ENCODE data around the gene PSMB5. TPM values are rescaled to one million over a fixed set of nuclear protein-coding genes. Genes with fewer than 3 reads are reported as not detected.

The PSMB5 gene
- total and polyA plus RNA-seq, 8 donors: 114 to 199 (median 177) TPM

DNA sequence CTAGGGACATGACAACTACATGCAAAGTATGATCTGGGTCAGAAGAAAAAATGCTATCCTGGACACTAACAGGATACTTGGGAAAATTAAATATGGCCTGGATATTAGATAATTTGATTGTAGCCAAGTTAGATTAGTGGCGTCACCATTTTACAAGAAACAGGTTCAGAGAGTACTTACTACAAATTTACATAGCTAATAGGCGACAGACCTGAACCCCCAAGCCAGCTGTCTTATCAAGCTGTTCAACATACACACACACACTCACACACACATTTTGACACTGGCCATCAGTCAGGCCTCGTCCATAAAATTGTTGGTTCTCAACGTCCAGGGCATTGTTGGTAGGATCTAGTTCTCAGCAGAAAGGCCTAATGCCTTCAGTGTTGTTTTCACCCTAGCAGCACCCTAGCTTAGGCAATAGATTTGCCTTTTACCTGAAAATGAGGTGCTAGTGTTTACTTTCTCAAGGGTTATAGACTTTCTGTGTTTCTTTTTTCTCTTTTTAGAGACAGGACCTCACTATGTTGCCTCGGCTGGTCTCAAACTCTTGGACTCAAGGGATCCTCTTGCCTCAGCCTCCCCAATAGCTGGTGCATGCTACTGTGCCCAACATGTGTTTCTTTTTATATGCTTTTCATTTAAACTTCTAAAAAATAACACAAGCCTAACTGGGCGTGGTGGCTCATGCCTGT, 21.5 kb downstream of the PSMB5 start:
- no peak overlapping the region for H3K27ac ChIP-seq
- no peak for DNase-seq
- H3K4me1 ChIP-seq: peaks cover 8 to 10% of the 10 kb centered on the region in 2 donors
- intact Hi-C loops (cut with DNase I): no loop called here
- TF ChIP-seq, protein P1, sequence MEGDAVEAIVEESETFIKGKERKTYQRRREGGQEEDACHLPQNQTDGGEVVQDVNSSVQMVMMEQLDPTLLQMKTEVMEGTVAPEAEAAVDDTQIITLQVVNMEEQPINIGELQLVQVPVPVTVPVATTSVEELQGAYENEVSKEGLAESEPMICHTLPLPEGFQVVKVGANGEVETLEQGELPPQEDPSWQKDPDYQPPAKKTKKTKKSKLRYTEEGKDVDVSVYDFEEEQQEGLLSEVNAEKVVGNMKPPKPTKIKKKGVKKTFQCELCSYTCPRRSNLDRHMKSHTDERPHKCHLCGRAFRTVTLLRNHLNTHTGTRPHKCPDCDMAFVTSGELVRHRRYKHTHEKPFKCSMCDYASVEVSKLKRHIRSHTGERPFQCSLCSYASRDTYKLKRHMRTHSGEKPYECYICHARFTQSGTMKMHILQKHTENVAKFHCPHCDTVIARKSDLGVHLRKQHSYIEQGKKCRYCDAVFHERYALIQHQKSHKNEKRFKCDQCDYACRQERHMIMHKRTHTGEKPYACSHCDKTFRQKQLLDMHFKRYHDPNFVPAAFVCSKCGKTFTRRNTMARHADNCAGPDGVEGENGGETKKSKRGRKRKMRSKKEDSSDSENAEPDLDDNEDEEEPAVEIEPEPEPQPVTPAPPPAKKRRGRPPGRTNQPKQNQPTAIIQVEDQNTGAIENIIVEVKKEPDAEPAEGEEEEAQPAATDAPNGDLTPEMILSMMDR (IDR thresholded peaks at IDR 0.05): no peak
- H3K4me3 ChIP-seq: no peak overlapping the region
- no peak for ATAC-seq
- H3K9me3 ChIP-seq: no peaks in the 10 kb centered on the region
- no peaks in the 10 kb centered on the region for H3K27me3 ChIP-seq
- no peaks in the 10 kb centered on the region for H3K36me3 ChIP-seq

DNA sequence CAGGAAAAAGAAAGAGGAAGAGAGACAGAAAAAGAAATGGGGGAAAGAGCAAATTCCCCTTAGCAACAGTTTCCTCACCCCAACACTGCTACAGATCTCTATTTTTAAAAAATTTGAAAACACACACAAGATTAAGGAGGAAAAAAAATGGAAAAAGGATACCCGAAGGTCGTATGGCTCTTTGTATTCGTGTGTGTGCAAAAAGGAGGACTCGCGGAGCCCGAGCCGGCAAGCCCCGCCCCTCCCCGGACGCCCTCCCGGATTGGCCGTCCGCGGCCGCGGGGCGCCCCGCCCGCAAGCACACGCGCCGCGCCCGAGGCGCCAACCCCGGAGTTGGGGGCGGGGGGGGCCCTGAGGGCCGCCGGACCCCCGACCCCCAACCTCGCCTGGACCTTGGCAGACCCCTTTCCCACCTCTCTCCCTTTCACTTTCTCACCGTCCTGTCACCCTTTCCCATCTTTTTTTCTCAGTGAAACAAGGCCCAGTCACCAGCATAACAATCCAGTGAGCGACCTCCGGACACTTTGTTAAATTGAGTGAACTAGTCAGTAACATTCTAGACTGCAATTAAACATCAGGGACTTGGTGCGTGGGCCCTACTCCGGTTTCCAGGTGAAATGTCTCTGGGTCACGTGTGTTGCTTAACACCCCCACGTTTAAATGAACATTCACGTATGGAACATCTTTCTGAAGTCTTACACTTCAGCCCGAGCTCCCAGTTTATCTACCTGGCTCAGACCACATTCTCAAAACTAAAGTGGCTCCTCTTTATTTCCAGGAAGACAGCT, 24.6 kb downstream of the PSMB5 start, which contains the start of gene C14orf93:
Gene C14orf93, minus strand, starts transcription at position 205 of the 788 bp plus-strand sequence. CDS start 11,120 bp downstream, outside the sequence.
- DNase-seq (peak; percentile 78 to 93 (median 85)), ATAC-seq (peak; percentile 56)
- Histone ChIP-seq H3K4me3 (peak within 1 kb of the TSS; percentile 34 to 54), H3K9me3 (no peaks in the 10 kb centered on the region), H3K27me3 (no peaks in the 10 kb centered on the region), H3K4me1 (peaks cover 8 to 30% of the 10 kb centered on the region in 2 donors), H3K27ac (peak within 1 kb of the TSS; percentile 85 to 89), H3K36me3 (no peaks in the 10 kb centered on the region)
- intact Hi-C loops (cut with DNase I): no loop called here
- TF ChIP-seq, protein P1 (IDR thresholded peaks at IDR 0.05): no peak

DNA sequence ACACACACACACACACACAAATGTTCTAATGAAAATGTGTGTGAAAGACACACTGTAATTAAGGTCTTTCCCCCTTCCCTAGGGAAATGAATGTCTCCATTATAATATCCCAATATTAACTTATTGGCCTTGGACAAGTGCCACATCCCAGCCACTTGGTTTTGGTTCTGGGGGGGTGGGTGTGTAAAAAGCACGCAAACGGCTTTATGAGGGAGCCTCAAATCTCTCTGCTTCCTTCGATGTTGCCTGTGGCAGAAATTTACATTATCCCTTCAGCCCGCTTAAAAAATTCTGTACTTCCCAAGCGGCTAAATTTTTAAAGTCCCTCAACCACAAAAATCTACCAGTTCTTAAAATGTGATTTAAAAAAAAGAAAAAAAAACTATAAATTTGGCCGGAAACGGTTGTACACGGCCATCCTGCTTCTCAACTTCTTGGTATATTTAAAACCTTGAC, 25.2 kb downstream of the PSMB5 start:
- TF ChIP-seq, protein P1 (IDR thresholded peaks at IDR 0.05): no peak
- peak overlapping the region; percentile 85 to 89 for H3K27ac ChIP-seq
- no peaks in the 10 kb centered on the region for H3K9me3 ChIP-seq
- ATAC-seq (no peak), DNase-seq (no peak)
- peak overlapping the region; percentile 34 to 54 for H3K4me3 ChIP-seq
- no peaks in the 10 kb centered on the region for H3K27me3 ChIP-seq
- intact Hi-C loops (cut with DNase I): no loop called here
- H3K36me3 ChIP-seq: no peaks in the 10 kb centered on the region
- peaks cover 8 to 30% of the 10 kb centered on the region in 2 donors for H3K4me1 ChIP-seq

DNA sequence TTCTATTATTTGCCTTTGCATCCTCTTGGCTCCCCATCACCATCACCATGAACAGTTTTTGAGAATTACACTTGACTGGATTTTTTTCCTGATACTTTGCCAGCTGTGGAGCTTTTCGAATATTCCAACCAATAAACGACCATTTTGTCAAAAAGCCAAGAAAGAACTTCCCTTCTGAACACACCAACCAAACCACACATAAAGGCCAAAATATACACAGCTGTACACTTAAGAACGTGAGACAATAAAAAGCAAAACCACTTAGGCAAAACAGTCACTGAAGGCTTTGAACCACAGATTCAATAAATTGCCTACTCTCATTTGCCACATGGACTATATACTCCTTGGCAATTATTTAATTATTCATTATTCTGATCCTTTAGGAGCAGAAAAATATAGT, 25.9 kb downstream of the PSMB5 start:
- DNase-seq: no peak
- Histone ChIP-seq H3K36me3 (no peaks in the 10 kb centered on the region), H3K4me1 (peaks cover 8 to 30% of the 10 kb centered on the region in 2 donors), H3K27me3 (no peaks in the 10 kb centered on the region), H3K9me3 (no peaks in the 10 kb centered on the region), H3K4me3 (no peak overlapping the region), H3K27ac (peak overlapping the region; percentile 85 to 89)
- no peak for ATAC-seq
- TF ChIP-seq, protein P1 (IDR thresholded peaks at IDR 0.05): no peak
- intact Hi-C loops (cut with DNase I): no loop called here

Data from left lung (tissue), 10 donors.